ENCODE results near the gene NUDCD3. TPM values are rescaled to one million over a fixed set of nuclear protein-coding genes. Genes with fewer than 3 reads are reported as not detected.
A peak's percentile ranks its signal among the peaks of the same experiment; 100 is the strongest.

Gene NUDCD3
- total RNA-seq, 1 donor from 2014 or later: 43.5 TPM

DNA sequence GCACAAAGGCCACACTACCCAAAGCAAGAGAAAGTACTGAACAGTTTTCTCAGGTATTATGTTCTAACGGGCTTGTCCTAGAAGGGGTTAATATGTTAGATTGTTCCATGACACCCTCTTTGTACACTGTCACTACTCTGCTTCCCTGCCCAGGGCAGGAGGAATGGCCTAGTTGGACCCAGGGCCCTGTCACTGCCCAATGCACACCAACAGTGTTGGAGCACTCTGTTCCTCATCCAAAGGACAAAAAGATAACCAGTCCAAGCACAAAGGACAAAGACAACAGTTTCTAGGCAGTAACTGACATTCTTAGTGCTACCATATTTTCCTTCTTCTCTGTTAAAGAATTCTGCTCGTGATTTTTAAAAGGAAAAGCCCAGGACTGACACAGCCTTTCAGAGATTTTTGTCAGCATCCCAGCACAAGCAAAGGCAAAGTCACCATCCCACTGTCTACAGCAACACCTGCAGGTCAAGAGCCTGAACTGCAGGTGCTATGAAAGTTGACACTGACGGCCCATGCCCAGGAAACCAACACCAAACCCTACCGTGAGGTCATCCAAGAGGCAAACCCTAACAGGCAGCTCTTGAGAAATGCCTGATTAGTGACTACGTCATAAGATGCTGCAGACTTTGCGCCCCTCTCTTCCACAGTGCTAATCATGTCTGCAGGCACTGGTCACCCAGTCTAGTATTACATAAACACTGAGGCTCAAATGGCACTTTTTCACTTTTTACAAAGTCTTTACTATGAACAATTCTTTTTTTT is 13.2 kb downstream of the NUDCD3 start:
- H3K4me3 ChIP-seq (ENCODE audit: low read depth, low read length): no peak overlapping the region
- TF ChIP-seq, protein P1, sequence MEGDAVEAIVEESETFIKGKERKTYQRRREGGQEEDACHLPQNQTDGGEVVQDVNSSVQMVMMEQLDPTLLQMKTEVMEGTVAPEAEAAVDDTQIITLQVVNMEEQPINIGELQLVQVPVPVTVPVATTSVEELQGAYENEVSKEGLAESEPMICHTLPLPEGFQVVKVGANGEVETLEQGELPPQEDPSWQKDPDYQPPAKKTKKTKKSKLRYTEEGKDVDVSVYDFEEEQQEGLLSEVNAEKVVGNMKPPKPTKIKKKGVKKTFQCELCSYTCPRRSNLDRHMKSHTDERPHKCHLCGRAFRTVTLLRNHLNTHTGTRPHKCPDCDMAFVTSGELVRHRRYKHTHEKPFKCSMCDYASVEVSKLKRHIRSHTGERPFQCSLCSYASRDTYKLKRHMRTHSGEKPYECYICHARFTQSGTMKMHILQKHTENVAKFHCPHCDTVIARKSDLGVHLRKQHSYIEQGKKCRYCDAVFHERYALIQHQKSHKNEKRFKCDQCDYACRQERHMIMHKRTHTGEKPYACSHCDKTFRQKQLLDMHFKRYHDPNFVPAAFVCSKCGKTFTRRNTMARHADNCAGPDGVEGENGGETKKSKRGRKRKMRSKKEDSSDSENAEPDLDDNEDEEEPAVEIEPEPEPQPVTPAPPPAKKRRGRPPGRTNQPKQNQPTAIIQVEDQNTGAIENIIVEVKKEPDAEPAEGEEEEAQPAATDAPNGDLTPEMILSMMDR (conservative IDR thresholded peaks at IDR 0.05; ENCODE audit: low read depth, low read length): peak; percentile 99
- DNase-seq (ENCODE audit: low read depth): peak; percentile 65

GRCh38 chr7:44476313-44476712 is 14.1 kb downstream of the NUDCD3 start:
- TF ChIP-seq, protein P1 (conservative IDR thresholded peaks at IDR 0.05; ENCODE audit: low read depth, low read length): no peak
- no peak overlapping the region for H3K4me3 ChIP-seq (ENCODE audit: low read depth, low read length)
- no peak for DNase-seq (ENCODE audit: low read depth)

DNA sequence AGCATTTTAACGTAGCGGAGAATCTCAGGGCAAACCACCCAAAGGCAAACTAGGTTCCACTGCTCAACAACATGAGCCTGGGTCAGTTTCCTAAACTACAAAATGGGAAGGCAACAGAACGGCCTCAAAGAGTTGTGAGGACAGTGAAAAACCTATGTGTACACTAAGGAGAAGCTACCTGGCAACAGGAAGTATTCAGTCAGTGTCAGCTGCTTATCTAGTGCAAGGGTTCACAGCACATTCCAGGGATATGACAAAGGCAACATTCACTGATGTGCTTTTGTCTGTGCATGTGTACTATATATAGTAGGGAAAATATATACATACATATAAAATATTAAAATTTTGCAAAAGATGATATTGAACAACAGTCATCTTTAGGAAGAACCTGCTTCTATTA is 17.2 kb downstream of the NUDCD3 start:
- DNase-seq (ENCODE audit: low read depth): peak; percentile 59
- no peak overlapping the region for H3K4me3 ChIP-seq (ENCODE audit: low read depth, low read length)
- TF ChIP-seq, protein P1 (conservative IDR thresholded peaks at IDR 0.05; ENCODE audit: low read depth, low read length): no peak

GRCh38 chr7:44472843-44473242 is 17.6 kb downstream of the NUDCD3 start:
- TF ChIP-seq, protein P1 (conservative IDR thresholded peaks at IDR 0.05; ENCODE audit: low read depth, low read length): no peak
- no peak for DNase-seq (ENCODE audit: low read depth)
- no peak overlapping the region for H3K4me3 ChIP-seq (ENCODE audit: low read depth, low read length)

- no peak overlapping the region for H3K4me3 ChIP-seq (ENCODE audit: low read depth, low read length)
- TF ChIP-seq, protein P1 (conservative IDR thresholded peaks at IDR 0.05; ENCODE audit: low read depth, low read length): no peak
- DNase-seq (ENCODE audit: low read depth): no peak
These were observed 18.6 kb downstream of the NUDCD3 start for GRCh38 chr7:44471850-44472249.

DNA sequence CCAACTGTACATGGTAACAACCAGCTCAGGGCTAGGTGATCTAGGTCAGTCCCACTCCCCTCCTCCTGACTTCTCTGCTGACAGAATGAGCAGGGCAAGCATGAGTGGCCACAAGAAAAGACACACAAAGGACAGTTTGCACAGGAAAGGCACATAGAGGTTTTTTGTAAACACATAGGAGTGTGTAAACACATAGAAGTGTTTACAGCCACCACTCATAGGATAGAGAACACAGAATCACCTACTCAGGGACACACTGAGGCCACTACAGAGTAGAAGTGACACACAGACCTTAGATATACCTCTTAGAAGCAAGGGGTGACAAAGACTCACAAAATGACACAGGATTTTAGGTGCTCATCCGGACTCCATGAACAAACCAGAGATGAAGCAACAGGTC is 19.0 kb downstream of the NUDCD3 start:
- TF ChIP-seq, protein P1 (conservative IDR thresholded peaks at IDR 0.05; ENCODE audit: low read depth, low read length): no peak
- H3K4me3 ChIP-seq (ENCODE audit: low read depth, low read length): no peak overlapping the region

More for the DNA sequence above, 19.0 kb downstream of the NUDCD3 start:
- no peak for DNase-seq (ENCODE audit: low read depth)
